ENCODE data around the gene PCMT1.

DNA sequence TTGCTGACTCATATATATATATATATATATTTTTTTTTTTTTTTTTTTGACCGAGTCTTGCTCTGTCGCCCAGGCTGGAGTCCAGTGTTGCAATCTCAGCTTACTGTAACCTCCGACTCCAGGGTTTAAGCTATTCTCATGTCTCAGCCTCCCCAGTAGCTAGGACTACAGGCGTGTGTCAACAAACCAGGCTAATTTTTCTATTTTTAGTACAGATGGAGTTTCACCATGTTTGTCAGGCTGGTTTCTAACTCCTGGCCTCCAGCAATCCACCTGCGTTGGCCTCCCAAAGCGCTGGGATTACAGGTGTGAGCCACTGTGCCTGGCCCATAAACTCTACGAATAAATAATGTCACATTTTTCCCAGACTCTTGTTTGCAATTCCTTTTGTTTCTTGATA is 109.8 kb downstream of the PCMT1 start:
- TF ChIP-seq, protein P1, sequence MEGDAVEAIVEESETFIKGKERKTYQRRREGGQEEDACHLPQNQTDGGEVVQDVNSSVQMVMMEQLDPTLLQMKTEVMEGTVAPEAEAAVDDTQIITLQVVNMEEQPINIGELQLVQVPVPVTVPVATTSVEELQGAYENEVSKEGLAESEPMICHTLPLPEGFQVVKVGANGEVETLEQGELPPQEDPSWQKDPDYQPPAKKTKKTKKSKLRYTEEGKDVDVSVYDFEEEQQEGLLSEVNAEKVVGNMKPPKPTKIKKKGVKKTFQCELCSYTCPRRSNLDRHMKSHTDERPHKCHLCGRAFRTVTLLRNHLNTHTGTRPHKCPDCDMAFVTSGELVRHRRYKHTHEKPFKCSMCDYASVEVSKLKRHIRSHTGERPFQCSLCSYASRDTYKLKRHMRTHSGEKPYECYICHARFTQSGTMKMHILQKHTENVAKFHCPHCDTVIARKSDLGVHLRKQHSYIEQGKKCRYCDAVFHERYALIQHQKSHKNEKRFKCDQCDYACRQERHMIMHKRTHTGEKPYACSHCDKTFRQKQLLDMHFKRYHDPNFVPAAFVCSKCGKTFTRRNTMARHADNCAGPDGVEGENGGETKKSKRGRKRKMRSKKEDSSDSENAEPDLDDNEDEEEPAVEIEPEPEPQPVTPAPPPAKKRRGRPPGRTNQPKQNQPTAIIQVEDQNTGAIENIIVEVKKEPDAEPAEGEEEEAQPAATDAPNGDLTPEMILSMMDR (IDR thresholded peaks at IDR 0.05) = no peak
- TF ChIP-seq POLR2A (IDR thresholded peaks at IDR 0.05) = no peak

Data from adrenal gland (tissue), 5 donors.